Amniotic stem cell (primary cell): ENCODE results near the gene PIK3R5.

ENCODE experiments used
- DNase-seq: peaks from one replicate; lab custom pipeline; 2025; lab: John Stamatoyannopoulos, UW

The PIK3R5 gene

GRCh38 chr17:8829036-8829941 lies 136.2 kb downstream of the PIK3R5 start:
- DNase-seq = no peak
